NCI-H2081 (cell line): ENCODE measurements around the gene PRODH.
"Not testable (repeated sequence)": the region's sequence is repeated elsewhere in the genome, so short reads cannot be mapped to it uniquely, and the experiment has no call there.

ENCODE experiments used
- DNase-seq, 2 experiments: peaks; one replicate each; lab custom pipeline; 2025; lab: John Stamatoyannopoulos, UW

Gene PRODH

DNA sequence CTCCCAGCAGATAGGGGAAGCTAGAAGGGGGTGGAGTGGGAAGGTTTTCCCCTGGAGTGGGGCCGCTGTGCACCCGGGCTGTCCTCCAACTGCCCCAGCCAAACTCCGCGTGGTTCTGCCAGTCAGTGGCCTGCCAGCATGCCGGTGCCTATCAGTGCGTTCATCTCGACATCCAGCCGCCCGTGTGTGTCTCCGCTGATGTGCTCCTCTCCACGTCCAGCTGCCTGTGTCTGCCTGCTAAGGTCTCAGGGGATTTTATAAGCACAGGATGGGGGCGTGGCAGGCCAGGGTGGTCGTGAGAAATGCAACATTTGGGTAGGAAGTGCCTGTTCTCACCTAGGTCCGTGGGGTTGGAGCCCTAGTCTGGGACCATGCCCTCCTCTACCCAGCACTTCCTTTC lies 17.0 kb upstream of the PRODH start:
- not testable (repeated sequence) for DNase-seq

DNA sequence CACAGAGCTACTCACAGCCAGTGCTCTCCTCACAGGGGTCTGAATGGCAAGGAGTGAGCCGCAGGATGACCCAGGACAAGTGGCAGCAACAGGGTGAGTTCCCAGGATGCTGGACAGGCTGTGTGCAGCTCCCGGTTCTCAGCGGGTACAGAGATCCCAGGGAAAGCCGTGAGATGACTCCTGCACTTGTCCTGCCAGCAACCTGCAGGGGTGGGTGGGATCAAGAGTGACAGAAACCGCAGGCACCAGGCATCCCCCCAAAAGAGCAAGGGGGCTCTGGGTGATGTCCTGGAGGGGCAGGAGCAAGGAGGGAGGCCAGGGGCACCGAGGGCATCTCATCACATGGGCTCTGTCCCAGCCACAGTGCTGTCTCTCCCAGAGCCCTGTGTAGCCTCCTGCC lies 15.9 kb upstream of the PRODH start:
- no peak for DNase-seq

DNA sequence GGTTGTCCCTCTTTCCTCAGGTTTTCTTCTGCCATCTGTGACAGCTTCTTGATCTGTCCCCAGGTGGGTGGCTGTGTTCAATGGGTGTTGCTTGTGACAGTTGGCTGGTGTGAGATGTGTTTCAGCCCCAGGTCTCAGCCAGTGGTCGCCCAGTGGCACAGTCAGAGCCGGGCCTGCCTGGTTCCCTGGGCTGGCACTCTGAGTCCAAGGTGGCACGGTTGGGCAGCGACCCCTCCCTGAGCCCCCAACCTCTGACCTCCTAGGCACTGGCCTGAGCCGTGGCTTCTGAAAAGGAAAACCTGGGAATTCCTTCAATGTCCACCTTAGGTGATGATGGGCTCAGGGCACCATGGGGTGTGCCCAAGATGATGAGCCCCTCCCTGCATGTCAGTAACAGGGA lies 14.0 kb upstream of the PRODH start:
- no peak for DNase-seq

DNA sequence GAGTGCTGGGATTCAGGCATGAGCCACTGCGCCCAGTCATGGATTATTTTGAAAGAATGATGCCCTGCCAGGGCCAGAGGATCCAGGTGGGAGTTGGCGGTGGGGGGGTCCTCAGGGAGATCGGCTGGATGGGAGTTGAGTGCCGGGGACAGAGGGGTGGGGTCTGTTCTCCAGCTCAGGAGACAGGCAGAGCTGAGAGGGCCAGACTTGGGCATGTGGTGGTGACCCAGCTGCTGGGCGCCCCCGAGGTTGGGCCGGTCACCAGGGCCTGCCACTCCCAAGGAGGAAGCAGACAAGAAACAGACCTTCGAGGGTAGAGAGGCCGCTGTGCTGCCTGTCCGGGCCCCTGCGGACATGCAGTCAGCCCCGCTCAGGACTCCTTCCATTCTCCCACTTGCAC lies 11.8 kb upstream of the PRODH start:
- no peak for DNase-seq

DNA sequence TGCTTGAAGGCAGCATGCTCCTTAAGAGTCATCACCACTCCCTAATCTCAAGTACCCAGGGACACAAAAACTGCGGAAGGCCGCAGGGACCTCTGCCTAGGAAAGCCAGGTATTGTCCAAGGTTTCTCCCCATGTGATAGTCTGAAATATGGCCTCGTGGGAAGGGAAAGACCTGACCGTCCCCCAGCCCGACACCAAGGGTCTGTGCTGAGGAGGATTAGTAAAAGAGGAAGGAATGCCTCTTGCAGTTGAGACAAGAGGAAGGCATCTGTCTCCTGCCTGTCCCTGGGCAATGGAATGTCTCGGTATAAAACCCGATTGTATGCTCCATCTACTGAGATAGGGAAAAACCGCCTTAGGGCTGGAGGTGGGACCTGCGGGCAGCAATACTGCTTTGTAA lies 11.0 kb upstream of the PRODH start:
- DNase-seq = not testable (repeated sequence)

DNA sequence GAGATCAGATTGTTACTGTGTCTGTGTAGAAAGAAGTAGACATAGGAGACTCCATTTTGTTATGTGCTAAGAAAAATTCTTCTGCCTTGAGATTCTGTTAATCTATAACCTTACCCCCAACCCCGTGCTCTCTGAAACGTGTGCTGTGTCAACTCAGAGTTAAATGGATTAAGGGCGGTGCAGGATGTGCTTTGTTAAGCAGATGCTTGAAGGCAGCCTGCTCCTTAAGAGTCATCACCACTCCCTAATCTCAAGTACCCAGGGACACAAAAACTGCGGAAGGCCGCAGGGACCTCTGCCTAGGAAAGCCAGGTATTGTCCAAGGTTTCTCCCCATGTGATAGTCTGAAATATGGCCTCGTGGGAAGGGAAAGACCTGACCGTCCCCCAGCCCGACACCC lies 2.6 kb upstream of the PRODH start:
- DNase-seq = not testable (repeated sequence)

DNA sequence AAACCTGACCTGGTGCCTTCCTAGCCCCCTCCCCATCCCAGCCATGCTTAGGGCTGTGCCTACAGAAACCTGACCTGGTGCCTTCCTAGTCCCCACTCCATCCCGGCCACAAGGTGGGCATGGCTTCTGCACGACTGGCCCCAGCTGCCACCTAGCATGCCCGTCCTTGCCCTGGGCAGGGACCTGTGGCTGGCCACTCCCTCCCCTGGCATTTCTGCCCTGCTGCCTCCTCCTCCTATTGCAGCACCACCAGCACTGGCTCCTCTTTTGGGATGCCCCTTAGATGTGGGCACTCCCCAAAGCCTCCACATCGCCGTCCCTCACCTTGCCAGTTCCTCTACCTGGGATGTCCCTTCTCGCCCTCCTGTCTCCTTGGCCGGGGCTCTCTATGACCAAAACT lies 1.4 kb downstream of the PRODH start:
- DNase-seq = not testable (repeated sequence)

DNA sequence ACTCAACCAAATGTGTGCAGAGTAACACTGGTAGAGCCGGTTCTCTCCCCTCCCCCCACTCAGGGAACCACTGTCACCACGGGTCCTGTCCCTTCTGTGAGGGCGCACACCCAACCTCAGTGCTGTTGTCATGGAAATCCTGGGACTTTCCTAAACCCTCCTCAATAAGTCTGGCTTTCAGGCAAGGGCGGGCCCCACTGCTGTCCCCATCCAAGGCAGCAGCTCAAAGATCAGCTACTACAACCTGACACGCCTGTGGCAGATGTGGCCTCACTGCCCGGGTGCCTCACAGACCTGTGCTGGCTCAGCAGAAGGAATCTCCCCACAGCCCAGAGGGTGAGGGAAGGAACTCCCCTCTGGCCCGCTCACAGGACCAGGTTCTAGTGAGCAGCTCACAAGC lies 2.2 kb downstream of the PRODH start:
- no peak for DNase-seq

DNA sequence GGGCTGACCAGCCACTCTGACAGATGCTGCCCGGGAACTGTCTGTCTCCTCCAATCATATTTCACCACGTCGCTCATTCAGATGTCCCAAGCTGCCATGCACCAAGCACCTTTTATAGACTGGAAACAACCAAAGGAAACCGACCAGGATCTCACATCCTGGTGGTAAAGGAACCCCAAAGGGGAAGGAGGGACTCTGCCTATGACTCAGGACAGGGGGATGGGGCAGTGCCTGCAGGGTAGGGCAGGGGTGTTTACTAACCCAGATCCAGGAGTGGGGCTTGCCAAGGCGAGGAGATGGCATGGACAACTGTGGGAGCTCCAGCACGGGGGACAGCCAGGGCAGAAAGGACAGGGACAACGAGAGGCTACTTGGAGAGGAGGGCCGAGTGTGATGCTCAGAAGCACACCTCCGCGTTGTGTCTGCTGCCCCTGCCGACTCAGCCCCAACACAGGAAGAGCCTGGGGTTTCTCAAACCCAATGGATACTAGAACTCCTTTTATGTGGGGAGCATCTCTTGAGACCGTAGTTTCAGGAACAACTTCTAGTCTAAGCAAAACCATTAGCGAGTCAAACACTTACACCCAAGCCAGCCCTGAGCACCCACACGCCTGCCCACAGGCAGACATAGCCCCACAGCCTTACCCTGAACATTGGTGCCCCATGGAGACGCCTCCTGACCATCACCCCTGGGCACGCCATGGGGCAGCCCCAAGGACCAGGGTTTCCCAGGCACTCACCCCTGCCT lies 4.0 kb downstream of the PRODH start:
- no peak for DNase-seq

DNA sequence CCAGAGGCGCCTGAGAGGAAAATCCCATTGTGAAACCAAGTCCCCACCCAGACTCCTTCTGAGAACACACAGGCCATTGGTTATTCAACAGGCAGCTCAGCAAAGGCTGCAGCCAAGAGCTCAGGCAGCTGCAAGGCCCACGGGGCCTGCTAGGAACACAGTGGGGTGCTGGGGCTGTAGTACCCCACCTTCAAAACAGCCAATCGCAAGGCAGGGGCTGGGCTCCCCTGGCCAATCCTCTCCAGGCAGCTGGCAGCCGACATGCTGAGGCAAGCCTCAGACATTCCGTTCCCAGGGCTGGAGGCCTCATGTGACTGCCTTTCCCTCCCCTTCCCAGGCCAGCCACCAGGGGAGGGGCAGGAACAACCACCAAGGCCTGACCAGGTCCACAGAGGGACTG lies 6.6 kb downstream of the PRODH start:
- DNase-seq = no peak

DNA sequence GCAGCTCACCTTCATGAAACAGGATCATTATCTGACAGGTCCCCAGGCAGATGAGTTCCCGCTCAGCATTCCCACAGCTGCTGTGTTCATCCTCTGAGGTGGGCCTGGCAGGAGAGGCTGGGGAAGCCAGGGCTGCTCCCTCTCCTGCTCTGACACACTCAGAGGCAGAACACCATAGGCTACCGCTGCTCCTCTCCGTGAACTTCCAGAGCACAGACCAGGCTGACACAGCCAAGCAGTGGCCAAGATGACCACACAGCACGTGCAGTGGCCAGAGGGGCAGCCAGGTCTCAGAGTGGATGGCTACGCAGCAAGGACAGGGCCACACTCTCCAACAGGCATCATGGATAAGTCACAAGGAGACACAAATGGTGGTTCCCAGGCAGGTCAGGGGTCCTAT lies 8.5 kb downstream of the PRODH start:
- no peak for DNase-seq

DNA sequence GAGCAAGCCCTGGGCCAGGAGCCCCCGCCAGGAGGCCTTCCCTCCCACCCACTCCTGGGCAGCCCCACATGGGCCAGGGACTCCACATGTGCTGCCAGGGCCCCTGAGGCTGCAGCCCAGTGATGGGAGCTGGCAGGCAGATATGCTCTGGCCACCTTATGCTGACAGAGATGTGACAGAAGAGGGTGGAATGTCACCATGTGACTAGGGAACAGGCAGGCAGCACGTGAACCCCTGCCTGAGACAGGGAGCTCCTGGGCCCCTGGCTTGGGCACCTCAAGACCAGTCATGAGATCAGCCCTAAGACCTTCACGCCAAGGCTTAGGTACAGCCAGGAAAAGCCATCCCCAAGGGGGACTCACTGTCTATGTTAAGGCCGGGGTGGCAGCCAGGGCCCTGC lies 9.1 kb downstream of the PRODH start:
- DNase-seq = no peak

DNA sequence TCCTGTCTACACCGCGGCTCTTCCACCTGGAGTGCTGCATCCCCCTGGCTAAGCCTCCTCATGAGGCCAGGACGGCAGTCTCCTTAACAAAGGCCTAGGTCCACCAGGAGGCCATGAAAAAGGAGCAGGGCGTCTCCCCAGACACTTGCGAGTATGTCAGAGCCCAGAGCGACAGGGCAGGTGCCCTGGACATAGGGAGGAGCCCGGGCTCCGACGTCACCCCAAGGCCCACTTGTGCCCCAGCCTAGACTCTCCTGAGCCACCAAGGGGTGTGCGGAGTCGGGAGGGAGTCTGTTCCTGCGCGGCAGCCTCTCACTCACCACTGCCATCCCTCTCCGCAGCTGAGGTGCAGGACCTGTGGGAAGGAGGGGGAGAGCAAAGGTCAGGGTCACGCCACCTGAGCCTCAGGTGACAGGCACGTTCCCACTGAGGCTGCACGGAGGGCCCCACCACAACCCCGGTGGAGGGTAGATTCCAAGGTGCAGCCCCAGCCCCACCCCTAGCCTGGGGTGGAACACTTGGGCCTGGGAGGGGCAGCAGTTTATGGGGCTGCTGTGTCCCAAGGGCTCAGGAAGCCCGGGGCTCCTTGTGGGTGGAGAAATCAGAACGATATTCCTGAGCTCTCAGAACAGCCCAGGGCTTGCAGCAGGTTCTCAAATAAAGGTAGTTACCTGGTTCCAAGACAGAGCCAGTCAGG lies 10.6 kb downstream of the PRODH start:
- no peak for DNase-seq

DNA sequence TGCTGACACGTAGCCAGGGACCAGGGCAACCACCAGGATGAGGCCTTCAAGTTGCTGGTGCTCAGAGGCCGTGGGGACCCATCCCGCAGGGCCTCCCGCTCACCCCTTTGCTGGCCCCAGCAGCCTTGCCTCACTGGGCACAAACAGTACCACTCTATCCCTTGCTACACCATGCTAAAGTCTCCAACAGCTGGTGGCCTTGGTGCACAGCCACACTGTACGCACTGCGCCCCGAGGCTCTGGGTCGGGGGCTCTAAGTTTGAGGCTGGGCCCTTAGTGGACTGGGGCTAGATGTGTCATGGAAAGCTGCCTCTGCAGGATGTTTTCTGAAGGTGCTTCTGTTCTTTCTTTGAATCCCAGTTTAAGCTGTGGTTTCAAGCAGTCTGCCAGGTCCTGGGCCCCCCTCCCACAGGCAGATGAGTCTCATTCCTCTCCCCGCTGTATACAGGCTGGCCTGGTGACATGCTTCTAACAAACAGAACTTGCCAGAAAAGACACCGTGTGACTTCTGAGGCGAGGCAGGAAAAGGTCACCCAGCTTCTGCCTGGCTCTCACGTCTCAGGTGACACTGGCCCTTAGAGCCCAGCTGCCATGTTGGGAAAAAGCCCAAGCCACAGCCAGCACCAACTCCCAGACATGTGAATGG lies 15.7 kb downstream of the PRODH start:
- not testable (repeated sequence) for DNase-seq

DNA sequence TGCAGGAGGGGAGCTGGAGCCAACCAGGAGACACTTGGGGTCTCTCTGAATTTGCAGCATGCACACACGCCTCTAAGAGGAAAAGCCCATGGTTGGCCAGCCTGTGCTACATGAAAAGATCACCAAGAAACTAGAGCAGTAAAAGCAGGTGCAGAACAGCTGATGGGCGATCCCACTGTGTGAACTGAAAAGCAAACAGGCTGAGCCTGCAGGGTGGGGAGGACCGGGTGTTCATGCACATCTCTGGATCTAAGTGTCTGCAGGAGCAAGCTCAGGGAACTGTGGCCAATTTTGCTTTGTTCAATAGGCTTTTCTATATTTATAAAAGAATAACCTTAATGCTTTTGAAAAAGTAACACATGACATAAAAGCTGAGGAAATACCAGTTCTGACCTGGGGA lies 18.3 kb downstream of the PRODH start:
- not testable (repeated sequence) for DNase-seq

DNA sequence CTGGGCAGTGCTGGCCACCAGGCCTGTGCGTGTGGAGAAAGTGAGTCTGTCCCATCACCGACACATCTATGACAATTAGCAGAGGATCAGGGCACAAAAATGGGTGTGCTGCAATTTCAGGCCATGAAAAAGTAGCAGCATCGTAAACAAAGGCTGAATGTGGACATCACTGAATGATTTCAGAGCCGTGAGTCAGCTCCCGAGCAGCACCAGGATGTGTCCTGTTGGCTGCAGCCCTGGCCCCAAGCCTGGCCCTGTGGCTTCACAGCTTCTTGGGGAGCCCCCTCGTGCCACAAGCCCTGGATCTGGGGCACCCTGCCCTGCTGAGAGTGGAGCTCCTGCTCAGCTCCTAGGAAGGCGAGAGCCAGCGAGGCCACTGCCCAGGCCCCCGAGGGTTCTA lies 20.5 kb downstream of the PRODH start:
- not testable (repeated sequence) for DNase-seq

DNA sequence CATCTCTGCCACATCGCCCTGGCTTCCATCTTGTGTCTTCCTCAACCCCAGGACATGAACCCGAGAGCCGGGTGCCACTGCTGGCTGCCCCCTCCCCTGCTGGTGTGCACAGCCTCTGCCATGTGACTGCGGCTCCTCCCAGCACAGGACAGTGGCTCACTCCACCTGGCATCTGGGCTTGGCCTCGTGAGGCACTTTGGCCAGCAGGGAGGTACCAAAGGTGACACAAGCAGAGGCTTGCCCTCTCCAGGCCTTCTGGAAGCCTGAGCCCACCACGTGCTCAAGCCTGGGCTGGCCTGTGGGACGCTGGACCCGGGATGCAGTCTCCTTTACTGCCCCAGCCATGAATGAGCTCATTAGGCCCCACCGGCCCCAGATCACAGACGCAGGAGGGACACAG lies 21.5 kb downstream of the PRODH start:
- DNase-seq = not testable (repeated sequence)

DNA sequence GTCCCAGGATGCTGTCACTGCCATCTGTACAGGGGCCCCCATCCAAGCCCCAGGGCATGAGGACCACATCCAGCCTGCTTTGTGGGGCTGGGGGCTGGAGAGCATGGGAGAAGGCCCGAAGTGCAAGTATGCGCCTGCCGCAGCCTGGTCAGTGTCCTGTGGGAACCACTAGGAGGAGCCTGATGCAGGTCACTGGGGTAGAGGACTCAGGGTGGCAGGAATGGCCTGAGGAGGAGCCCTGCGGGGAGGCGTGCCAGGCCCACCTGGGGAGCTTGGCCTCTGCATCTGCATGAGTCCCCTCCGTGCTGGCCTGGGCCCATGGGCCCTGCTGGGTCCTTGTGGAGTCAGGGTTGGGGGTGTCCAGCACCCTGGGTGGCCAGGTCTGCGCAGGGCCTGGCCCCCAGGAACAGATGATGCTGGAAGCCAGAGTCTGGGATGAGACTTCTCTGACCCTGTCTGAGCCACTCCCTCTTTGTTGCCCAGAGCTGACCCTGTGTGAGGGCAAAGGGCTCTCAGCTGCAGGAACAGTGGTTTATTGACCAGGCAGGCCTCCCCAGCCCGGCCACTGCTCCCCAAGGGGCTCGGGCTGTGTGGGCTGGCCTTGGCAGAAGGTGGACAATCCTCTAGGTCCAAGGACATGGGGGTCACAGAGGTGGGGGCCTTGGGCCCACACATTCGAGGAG lies 23.7 kb downstream of the PRODH start:
- DNase-seq = not testable (repeated sequence)

DNA sequence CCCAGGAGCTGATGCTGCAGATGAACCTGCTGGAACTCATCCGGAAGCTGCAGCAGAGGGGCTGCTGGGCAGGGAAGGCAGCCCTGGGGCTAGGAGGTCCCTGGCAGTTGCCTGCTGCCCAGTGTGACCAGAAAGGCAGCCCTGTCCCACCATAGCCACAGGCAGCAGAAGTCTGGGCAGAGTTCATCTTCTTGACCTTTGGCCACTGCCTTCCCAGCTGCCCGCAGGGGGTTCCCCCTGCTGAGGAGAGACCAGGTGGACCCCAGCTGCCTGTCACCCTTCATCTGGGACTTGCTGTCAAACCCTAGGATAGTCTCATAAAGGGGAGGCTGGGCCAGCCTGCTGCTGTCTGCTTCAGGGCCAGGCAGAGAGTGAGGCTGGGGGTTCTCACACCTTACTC lies 24.6 kb downstream of the PRODH start:
- DNase-seq = not testable (repeated sequence)

DNA sequence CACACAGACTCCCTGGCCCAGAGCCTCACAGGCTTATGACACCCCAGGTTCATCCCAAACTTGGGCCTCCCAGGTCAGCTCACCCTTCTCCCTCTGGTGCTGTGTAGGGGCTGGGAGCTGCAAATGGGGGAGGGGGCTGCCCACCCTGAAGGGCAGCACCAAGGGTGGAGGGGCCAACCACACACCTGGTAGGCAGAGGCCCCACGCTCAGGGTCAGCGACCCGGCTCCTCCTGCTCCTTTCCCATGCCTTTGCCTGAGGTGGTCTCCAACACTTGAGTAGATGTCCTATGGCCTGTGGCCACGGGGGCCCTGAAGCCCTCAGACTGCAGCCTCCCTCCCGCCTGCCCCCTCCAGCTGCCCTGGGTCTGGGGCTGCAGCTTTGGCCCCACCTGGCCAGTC lies 26.5 kb downstream of the PRODH start:
- DNase-seq = no peak

DNA sequence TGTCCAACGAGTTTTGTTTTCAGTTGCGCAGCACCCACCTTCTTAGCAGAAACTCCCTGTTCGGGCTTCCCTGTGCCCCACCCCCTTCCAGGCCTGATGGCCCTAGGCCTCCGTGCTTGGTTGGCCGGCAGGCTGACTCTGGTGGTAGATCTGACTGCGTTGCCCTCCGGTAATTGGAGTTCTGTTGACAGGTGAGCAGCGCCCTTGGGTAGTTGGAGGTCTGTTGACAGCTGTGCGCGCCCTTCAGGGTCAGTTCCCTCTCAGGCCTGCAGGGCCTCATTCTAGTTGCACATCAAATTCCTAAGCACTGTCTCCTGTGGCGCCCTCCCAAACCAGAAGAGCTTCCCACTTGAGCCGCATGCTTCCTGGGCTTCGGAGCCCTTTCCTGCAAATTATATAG lies 29.2 kb downstream of the PRODH start:
- DNase-seq = no peak

DNA sequence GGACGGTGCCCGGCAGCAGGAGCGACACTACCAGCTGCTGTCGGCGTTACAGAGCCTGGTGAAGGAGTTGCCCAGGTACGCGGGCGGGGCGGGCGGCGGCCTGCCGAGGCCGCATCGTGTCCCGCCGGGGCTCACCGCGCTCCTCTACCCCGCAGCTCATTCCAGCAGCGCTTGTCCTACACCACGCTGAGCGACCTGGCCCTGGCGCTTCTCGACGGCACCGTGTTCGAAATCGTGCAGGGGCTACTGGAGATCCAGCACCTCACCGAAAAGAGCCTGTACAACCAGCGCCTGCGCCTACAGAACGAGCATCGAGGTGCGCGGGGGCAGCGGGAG lies 29.7 kb downstream of the PRODH start:
- not testable (repeated sequence) for DNase-seq
